H1 (cell line): ENCODE measurements around the gene MINDY3. TPM values are rescaled to one million over a fixed set of nuclear protein-coding genes. Genes with fewer than 3 reads are reported as not detected.

Experiments
- ATF3 ChIP-seq: IDR thresholded peaks from 2 replicates; pipeline ENCODE4 v1.6.1; 2011; ENCODE audit warnings: low read depth, mild to moderate bottlenecking, low read length; ENCODE audit not compliant: insufficient read depth
- HDAC2 ChIP-seq, 2 experiments: fragments of 300-600 bp in 1 of 2; sonication (generic) in 1 of 2; IDR thresholded peaks; 2 replicates each; pipeline ENCODE4 v1.6.1; 2011 to 2012; ENCODE audit warnings: low read depth in 2 of 2, low read length in 2 of 2, mild to moderate bottlenecking in 2 of 2, moderate library complexity in 2 of 2, borderline replicate concordance in 1 of 2, inconsistent platforms in 1 of 2
- TCF12 ChIP-seq: IDR thresholded peaks from 2 replicates; pipeline ENCODE4 v1.6.1; 2011; ENCODE audit warnings: low read depth, mild to moderate bottlenecking, low read length
- polyA plus RNA-seq, 7 experiments: library from polyadenylated mRNA; depleted of rRNA in 3 of 7; stranded (reverse) in 5 of 7; unstranded in 2 of 7; fragments of >200 nt in 5 of 7; fragments of 200-250 nt in 2 of 7; gene quantifications; 1 replicate in 5 of 7; 2 replicates in 1 of 7; 4 replicates in 1 of 7; pipeline versions ENCODE4 v1.2.1 to v1.2.3, GENCODE V29; 2011 to 2013; ENCODE audit warnings: missing spikeins in 2 of 7, mixed read lengths in 2 of 7
- total RNA-seq: library from RNA; stranded (reverse); fragmentation: NEBNext Ultra II Directional; extraction: Animal tissue kit (Norgen Biotek cat#: 25700); gene quantifications from 2 replicates; pipeline ENCODE4 v1.2.1, GENCODE V29; 2021

Gene MINDY3
- total and polyA plus RNA-seq, 2 of the 8 experiments (the other 6 are each of a cell fraction or from before 2014, with no cell fraction given): 4.6 to 13.6 TPM

- TF ChIP-seq TCF12: no peak
- TF ChIP-seq HDAC2 (IDR thresholded peaks at IDR 0.05; ENCODE audit: borderline replicate concordance in 1 of 2, low read depth in 2 of 2, low read length in 2 of 2): no peak
- TF ChIP-seq ATF3: no peak
- TF ChIP-seq, all 59 proteins: peak for 0
These were observed 63.5 kb downstream of the MINDY3 start (continued) for GRCh38 chr10:15796762-15797161.
